ES-I3 (cell line): ENCODE results near the gene ANO2.
"Not testable (repeated sequence)": the region's sequence is repeated elsewhere in the genome, so short reads cannot be mapped to it uniquely, and the experiment has no call there.

ENCODE experiments used
- H3K36me3 ChIP-seq: 2 replicates; pipeline ENCODE4 v1.6.1; 2013; ENCODE audit warnings: mild to moderate bottlenecking, low read length, control low read depth, moderate library complexity; ENCODE audit not compliant: insufficient read depth
- H3K4me1 ChIP-seq: 2 replicates; pipeline ENCODE4 v1.6.1; 2013; ENCODE audit warnings: mild to moderate bottlenecking, control low read depth, low read length; ENCODE audit not compliant: insufficient read depth
- H3K9ac ChIP-seq: 2 replicates; pipeline ENCODE4 v1.6.1; 2013; ENCODE audit warnings: low read depth, mild to moderate bottlenecking, low read length, moderate library complexity
- H3K9me3 ChIP-seq: 2 replicates; pipeline ENCODE4 v1.6.1; 2013; ENCODE audit warnings: mild to moderate bottlenecking, low read length, moderate library complexity; ENCODE audit not compliant: control insufficient read depth, insufficient read depth

ANO2 gene

DNA sequence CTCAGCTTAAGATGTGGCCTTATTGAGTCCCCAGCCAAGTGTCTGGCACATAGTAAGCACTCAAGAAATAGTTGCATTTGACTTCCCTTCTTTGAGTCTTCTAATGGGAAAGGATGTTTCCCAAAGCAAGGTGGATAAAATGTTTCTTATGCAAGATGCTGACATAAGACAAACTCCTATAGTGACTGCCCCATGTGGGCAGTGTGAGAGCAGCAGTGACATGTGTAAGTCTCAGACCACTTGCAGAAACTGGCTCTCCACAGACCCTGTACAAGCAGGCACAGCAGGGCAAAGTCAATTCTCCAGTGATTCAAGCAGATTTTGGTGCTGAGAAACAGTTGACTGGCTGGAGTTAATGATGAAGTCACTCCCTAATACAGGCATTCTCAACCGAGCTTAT, 255.3 kb downstream of the ANO2 start:
- Histone ChIP-seq H3K9ac (no peak overlapping the region), H3K9me3 (no peaks in the 10 kb centered on the region), H3K4me1 (no peaks in the 10 kb centered on the region)

DNA sequence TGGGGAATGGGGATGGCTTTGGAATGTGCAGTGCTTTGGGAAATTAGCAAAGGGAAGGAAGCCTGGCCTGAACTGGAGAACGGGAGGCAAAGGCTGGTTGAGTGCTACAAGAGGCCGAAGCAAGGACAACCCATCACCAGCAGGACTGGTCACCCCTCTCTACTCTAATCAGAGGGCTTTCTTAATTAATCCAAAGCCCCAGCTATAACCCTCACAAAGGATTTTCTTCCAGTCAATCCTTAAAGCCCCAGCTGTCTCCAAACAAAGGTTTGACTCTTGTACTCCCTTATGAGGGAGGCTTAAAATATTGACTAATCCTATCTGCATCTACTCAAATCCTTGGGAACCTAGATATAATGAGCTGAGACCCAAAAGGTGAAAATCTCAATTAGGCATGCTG, 256.8 kb downstream of the ANO2 start:
- no peaks in the 10 kb centered on the region for H3K4me1 ChIP-seq
- no peaks in the 10 kb centered on the region for H3K36me3 ChIP-seq
- H3K9me3 ChIP-seq, result no peaks in the 10 kb centered on the region
- H3K9ac ChIP-seq, result no peak overlapping the region

More for the DNA sequence above, 255.3 kb downstream of the ANO2 start:
- H3K36me3 ChIP-seq, result no peaks in the 10 kb centered on the region

DNA sequence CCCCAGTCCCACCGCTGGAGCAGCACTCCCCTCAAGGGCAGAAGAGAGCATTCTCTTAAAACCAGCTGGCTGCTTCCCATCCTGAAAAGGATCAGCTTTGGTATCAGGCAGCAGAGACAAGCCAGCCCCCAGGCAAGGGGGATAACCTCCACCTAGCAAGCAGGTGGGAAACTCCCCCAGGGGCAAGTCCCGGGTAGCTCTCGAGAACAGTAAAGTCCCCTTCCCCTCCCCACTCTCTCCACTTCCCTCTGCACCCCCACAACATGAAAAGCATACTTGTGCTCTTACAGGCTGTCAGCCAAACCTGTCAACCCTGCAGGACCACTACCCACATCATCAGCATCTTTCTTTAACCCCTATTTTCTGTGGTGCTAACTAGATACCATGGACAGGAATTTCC, 259.1 kb downstream of the ANO2 start:
- no peaks in the 10 kb centered on the region for H3K36me3 ChIP-seq
- no peak overlapping the region for H3K9ac ChIP-seq
- no peaks in the 10 kb centered on the region for H3K9me3 ChIP-seq
- H3K4me1 ChIP-seq, result no peaks in the 10 kb centered on the region

- H3K9me3 ChIP-seq, result no peaks in the 10 kb centered on the region
- no peak overlapping the region for H3K9ac ChIP-seq
- H3K4me1 ChIP-seq, result no peaks in the 10 kb centered on the region
- no peaks in the 10 kb centered on the region for H3K36me3 ChIP-seq
Observed at GRCh38 chr12:5684989-5685388, 260.1 kb downstream of the ANO2 start.

- Histone ChIP-seq H3K4me1 (no peaks in the 10 kb centered on the region), H3K9ac (no peak overlapping the region), H3K9me3 (no peaks in the 10 kb centered on the region), H3K36me3 (no peaks in the 10 kb centered on the region)
Observed at GRCh38 chr12:5682581-5682980, 262.5 kb downstream of the ANO2 start.

- no peaks in the 10 kb centered on the region for H3K4me1 ChIP-seq
- H3K9me3 ChIP-seq, result no peaks in the 10 kb centered on the region
- H3K9ac ChIP-seq, result no peak overlapping the region
- H3K36me3 ChIP-seq, result no peaks in the 10 kb centered on the region
Observed at GRCh38 chr12:5678176-5678575, 266.9 kb downstream of the ANO2 start.

GRCh38 chr12:5669624-5670023, 275.4 kb downstream of the ANO2 start:
- H3K36me3 ChIP-seq, H3K4me1 ChIP-seq: not testable (repeated sequence)

GRCh38 chr12:5665615-5666014, 279.4 kb downstream of the ANO2 start:
- no peaks in the 10 kb centered on the region for H3K9me3 ChIP-seq
- H3K36me3 ChIP-seq, result no peaks in the 10 kb centered on the region
- H3K4me1 ChIP-seq, result no peaks in the 10 kb centered on the region
- no peak overlapping the region for H3K9ac ChIP-seq

More at GRCh38 chr12:5669624-5670023, 275.4 kb downstream of the ANO2 start:
- not testable (repeated sequence) for H3K9ac ChIP-seq, H3K9me3 ChIP-seq

DNA sequence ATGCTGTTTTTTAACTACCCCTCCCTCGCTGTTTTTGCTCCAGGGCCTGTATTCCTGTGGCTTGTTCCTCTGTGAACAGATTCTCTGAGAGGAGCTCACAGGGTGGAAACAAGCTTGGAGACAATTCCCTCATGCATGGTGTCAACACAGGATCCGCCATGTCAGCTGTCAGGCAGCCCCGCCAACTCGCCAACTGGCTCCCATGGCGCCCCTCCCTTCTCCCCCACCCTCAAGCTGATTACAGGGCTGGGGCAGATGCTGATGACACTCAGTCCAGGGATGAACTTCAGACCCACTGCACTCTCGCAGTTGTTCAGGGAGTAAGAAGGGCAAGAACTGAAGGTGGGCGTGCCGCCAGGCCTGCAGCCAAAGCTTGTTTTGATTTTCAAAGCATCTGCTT, 283.2 kb downstream of the ANO2 start:
- Histone ChIP-seq H3K9ac (no peak overlapping the region), H3K9me3 (no peaks in the 10 kb centered on the region), H3K4me1 (no peaks in the 10 kb centered on the region)

GRCh38 chr12:5660238-5660637, 284.8 kb downstream of the ANO2 start:
- H3K9ac ChIP-seq, result no peak overlapping the region
- H3K36me3 ChIP-seq, result no peaks in the 10 kb centered on the region
- no peaks in the 10 kb centered on the region for H3K9me3 ChIP-seq
- no peaks in the 10 kb centered on the region for H3K4me1 ChIP-seq

More for the DNA sequence above, 283.2 kb downstream of the ANO2 start:
- no peaks in the 10 kb centered on the region for H3K36me3 ChIP-seq

- not testable (repeated sequence) for H3K36me3 ChIP-seq, H3K9ac ChIP-seq, H3K9me3 ChIP-seq, H3K4me1 ChIP-seq
Observed at GRCh38 chr12:5658339-5658941, 286.6 kb downstream of the ANO2 start.

DNA sequence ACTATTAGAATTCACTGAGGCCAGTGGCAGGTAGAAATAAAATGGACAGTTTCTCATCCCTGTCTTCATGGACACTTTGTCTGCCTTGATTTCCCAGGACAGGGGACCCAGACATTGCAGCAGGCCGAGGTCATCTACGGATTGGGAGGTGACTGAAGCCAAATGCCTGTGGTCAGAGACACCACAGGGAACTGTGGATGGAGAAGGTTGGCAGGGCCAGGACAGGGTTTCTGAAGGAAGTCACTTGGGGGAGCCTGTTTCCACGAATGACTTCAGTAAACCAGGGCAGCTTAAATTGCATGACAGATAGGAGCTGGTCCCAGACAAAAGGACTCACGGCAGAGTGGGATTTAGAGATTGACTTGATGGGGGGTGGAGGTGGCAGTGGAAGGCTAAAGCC, 288.2 kb downstream of the ANO2 start:
- no peaks in the 10 kb centered on the region for H3K4me1 ChIP-seq
- H3K36me3 ChIP-seq, result no peaks in the 10 kb centered on the region
- H3K9ac ChIP-seq, result no peak overlapping the region
- no peaks in the 10 kb centered on the region for H3K9me3 ChIP-seq

DNA sequence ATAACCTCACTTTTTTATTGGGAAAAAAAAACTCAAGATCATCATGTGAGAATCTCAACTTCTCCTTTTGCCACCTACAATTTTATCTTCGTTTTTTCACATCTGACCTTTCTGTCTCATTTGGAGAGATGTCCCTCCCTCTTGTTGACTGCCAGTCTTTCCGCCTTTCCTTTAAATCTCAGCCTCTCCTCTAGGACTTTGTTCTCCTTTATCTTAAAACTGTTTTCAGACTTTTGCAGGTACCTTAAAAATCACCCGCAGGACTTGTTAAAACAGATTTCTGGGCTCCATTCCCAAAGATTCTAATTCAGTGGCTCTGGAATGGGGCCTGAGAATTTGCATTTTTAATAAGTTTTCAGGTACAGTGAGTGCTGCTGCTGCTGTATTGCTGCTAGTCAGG, 289.9 kb downstream of the ANO2 start:
- H3K9me3 ChIP-seq, result no peaks in the 10 kb centered on the region
- no peak overlapping the region for H3K9ac ChIP-seq
- H3K36me3 ChIP-seq, result no peaks in the 10 kb centered on the region

DNA sequence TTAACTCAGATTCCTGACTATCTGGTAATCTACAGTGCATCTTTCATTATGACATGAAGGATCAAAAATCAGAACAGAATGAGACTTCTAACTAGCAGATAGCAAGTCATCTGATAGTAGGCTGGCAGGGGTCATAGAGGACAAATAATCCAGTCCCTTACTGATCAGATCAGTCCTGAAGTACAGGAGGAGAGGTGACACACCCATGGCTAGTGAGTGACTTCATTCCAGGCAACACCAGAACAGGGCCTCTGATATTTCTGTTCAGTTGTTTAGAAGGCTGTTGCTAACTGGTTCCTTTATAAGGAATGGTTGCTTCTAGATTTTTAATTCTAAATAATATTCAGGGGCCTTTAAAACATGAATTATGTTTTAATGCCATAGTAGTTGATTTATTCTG, 291.0 kb downstream of the ANO2 start:
- Histone ChIP-seq H3K4me1 (no peaks in the 10 kb centered on the region), H3K9me3 (no peaks in the 10 kb centered on the region), H3K9ac (no peak overlapping the region), H3K36me3 (no peaks in the 10 kb centered on the region)

More for the DNA sequence above, 289.9 kb downstream of the ANO2 start:
- no peaks in the 10 kb centered on the region for H3K4me1 ChIP-seq

GRCh38 chr12:5650829-5651461, 294.1 kb downstream of the ANO2 start:
- Histone ChIP-seq H3K4me1 (no peaks in the 10 kb centered on the region; the same call in 1 of the 2 replicates), H3K9me3 (no peaks in the 10 kb centered on the region), H3K9ac (no peak overlapping the region), H3K36me3 (no peaks in the 10 kb centered on the region)
